Measurements from ENCODE around the gene MACROD1. TPM values are rescaled to one million over a fixed set of nuclear protein-coding genes. Genes with fewer than 3 reads are reported as not detected.

Gene MACROD1
- total and polyA plus RNA-seq, 2 experiments from 2014 or later: 21.2 to 403 TPM

GRCh38 chr11:64176751-64177150 is 10.8 kb upstream of the MACROD1 start:
- WGBS, 2 experiments (ENCODE audit: low coverage in 1 of 2, low lambda C conversion rate in 2 of 2, missing lambda C conversion rate in 2 of 2): 89 to 92% methylated on average over 8 of the region's 8 CpGs
- H2AFZ ChIP-seq: no peak overlapping the region
- no peak overlapping the region for H3K4me3 ChIP-seq
- no peaks in the 10 kb centered on the region for H4K20me1 ChIP-seq (ENCODE audit: insufficient read depth)
- peaks cover 11% of the 10 kb centered on the region for H3K4me1 ChIP-seq (ENCODE audit: insufficient read depth)
- no peak overlapping the region for H3K27ac ChIP-seq
- DNase-seq: no peak
- no peaks in the 10 kb centered on the region for H3K36me3 ChIP-seq (ENCODE audit: low read depth)
- TF ChIP-seq EZH2phosphoT487 (IDR thresholded peaks at IDR 0.05; ENCODE audit: insufficient read depth, low read depth): no peak
- TF ChIP-seq EZH2 (IDR thresholded peaks at IDR 0.05; ENCODE audit: insufficient read depth, poor library complexity, severe bottlenecking): no peak
- no peaks in the 10 kb centered on the region for H3K9me2 ChIP-seq (ENCODE audit: insufficient read depth)
- H3K4me2 ChIP-seq (ENCODE audit: unreplicated experiment): no peak overlapping the region
- H3K9ac ChIP-seq: no peak overlapping the region
- in situ Hi-C loops (cut with MboI): no loop called here
- no peaks in the 10 kb centered on the region for H3K27me3 ChIP-seq (replicated peaks; ENCODE audit: insufficient read depth)
- no peaks in the 10 kb centered on the region for H3K9me3 ChIP-seq (ENCODE audit: low read depth)
- no peaks in the 10 kb centered on the region for H3K79me2 ChIP-seq (ENCODE audit: insufficient read depth)
- peaks cover 4% of the 10 kb centered on the region for H3F3A ChIP-seq (ENCODE audit: insufficient read depth)

DNA sequence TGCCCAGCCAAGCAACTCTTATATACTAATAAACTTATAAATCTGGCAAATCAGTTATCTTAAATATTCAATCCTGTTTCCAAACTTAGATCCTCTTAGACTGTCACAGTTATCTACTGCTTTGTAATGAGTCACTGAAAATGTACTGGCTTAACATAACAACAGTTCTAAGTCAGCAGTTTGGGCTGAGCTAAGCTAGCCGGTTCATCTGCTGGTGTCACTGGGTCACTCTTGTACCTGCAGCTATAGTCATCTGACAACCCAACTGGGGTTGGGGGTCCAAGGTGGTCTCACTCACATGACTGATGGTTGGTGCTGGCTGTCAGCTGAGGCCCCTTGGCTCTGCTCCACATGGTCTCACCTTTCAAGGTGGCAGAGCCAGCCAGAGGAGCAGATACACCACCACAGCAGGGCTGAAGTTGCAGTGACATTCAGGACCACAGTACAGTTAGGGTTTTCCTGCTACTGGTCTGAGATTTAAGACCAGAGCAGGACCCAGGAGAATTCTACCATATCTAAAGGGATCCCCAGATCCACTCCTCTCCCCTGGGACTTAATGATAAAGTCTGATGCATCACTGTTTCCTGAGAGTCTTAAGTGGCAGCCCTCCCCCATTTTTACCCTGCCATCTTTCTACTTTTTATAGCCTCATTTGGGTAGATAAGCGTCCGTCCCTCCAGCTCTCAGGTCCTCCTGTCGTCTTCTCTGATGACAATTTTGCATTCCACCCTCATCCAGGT is 7.9 kb upstream of the MACROD1 start:
- 79 to 84% methylated on average over 4 of the region's 4 CpGs for WGBS, 2 experiments (ENCODE audit: low coverage in 1 of 2, low lambda C conversion rate in 2 of 2, missing lambda C conversion rate in 2 of 2)
- TF ChIP-seq EZH2phosphoT487 (IDR thresholded peaks at IDR 0.05; ENCODE audit: insufficient read depth, low read depth): no peak
- TF ChIP-seq EZH2 (IDR thresholded peaks at IDR 0.05; ENCODE audit: insufficient read depth, poor library complexity, severe bottlenecking): no peak
- Histone ChIP-seq H2AFZ (no peak overlapping the region), H3K27ac (no peak overlapping the region), H3K79me2 (ENCODE audit: insufficient read depth) (no peaks in the 10 kb centered on the region), H3K9ac (no peak overlapping the region), H3K27me3 (replicated peaks; ENCODE audit: insufficient read depth) (no peaks in the 10 kb centered on the region), H3K4me1 (ENCODE audit: insufficient read depth) (no peaks in the 10 kb centered on the region), H3K4me3 (no peak overlapping the region), H3K9me2 (ENCODE audit: insufficient read depth) (no peaks in the 10 kb centered on the region), H3K4me2 (ENCODE audit: unreplicated experiment) (no peak overlapping the region), H3K9me3 (ENCODE audit: low read depth) (no peaks in the 10 kb centered on the region), H3F3A (ENCODE audit: insufficient read depth) (no peaks in the 10 kb centered on the region), H3K36me3 (ENCODE audit: low read depth) (no peaks in the 10 kb centered on the region), H4K20me1 (ENCODE audit: insufficient read depth) (no peaks in the 10 kb centered on the region)
- DNase-seq: peak; percentile 31
- in situ Hi-C loops (cut with MboI): no loop called here

DNA sequence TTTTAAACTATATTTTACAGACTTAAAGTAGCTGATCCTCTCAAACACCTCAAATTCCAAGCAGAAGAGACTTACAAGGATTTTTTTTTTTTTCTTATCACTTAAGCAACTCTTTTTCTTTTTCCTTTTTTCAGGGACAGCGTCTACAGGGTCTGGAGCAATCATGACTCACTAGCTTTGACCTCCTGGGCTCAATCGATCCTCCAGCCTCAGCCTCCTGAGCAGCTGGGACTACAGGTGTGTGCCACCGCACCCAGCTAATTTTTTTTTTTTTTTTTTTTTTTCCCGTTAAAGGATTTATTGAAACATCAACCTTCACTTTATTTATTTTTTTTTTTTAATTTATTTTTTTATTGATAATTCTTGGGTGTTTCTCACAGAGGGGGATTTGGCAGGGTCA is 4.5 kb upstream of the MACROD1 start:
- no peak overlapping the region for H2AFZ ChIP-seq
- WGBS, 2 experiments (ENCODE audit: low coverage in 1 of 2, low lambda C conversion rate in 2 of 2, missing lambda C conversion rate in 2 of 2): 96 to 97% methylated on average over 3 to 4 of the region's 4 CpGs
- in situ Hi-C loops (cut with MboI): no loop called here

GRCh38 chr11:64165481-64165841 is 452 bp downstream of the MACROD1 start:
- Histone ChIP-seq H3K36me3 (ENCODE audit: low read depth) (no peaks in the 10 kb centered on the region), H3F3A (ENCODE audit: insufficient read depth) (no peaks in the 10 kb centered on the region), H3K9me3 (ENCODE audit: low read depth) (no peaks in the 10 kb centered on the region), H3K79me2 (ENCODE audit: insufficient read depth) (no peaks in the 10 kb centered on the region), H2AFZ (peak overlapping the region; percentile 86), H4K20me1 (ENCODE audit: insufficient read depth) (no peaks in the 10 kb centered on the region), H3K9ac (peak overlapping the region; percentile 67), H3K4me3 (peak overlapping the region; percentile 76), H3K9me2 (ENCODE audit: insufficient read depth) (no peaks in the 10 kb centered on the region), H3K27ac (no peak overlapping the region), H3K4me2 (ENCODE audit: unreplicated experiment) (peak overlapping the region; percentile 64), H3K27me3 (replicated peaks; ENCODE audit: insufficient read depth) (no peaks in the 10 kb centered on the region), H3K4me1 (ENCODE audit: insufficient read depth) (peaks cover 3% of the 10 kb centered on the region; the same call in 1 of the 2 replicates)
- WGBS, 2 experiments (ENCODE audit: low coverage in 1 of 2, low lambda C conversion rate in 2 of 2, missing lambda C conversion rate in 2 of 2): 0% methylated on average over 4 to 21 of the region's 32 CpGs
- in situ Hi-C loops (cut with MboI): no loop called here
- TF ChIP-seq EZH2 (IDR thresholded peaks at IDR 0.05; ENCODE audit: insufficient read depth, poor library complexity, severe bottlenecking): no peak
- no peak for TF ChIP-seq EZH2phosphoT487 (IDR thresholded peaks at IDR 0.05; ENCODE audit: insufficient read depth, low read depth)
- DNase-seq: peak; percentile 40

More for the DNA sequence above, 4.5 kb upstream of the MACROD1 start:
- Histone ChIP-seq H3K9me3 (ENCODE audit: low read depth) (no peaks in the 10 kb centered on the region), H4K20me1 (ENCODE audit: insufficient read depth) (no peaks in the 10 kb centered on the region), H3K4me3 (no peak overlapping the region), H3K27ac (no peak overlapping the region), H3K27me3 (replicated peaks; ENCODE audit: insufficient read depth) (no peaks in the 10 kb centered on the region), H3K4me2 (ENCODE audit: unreplicated experiment) (no peak overlapping the region), H3K79me2 (ENCODE audit: insufficient read depth) (no peaks in the 10 kb centered on the region), H3K4me1 (ENCODE audit: insufficient read depth) (no peaks in the 10 kb centered on the region), H3K9ac (no peak overlapping the region), H3K9me2 (ENCODE audit: insufficient read depth) (no peaks in the 10 kb centered on the region), H3K36me3 (ENCODE audit: low read depth) (no peaks in the 10 kb centered on the region), H3F3A (ENCODE audit: insufficient read depth) (no peaks in the 10 kb centered on the region)
- no peak for DNase-seq
- TF ChIP-seq EZH2 (IDR thresholded peaks at IDR 0.05; ENCODE audit: insufficient read depth, poor library complexity, severe bottlenecking) (no peak), EZH2phosphoT487 (IDR thresholded peaks at IDR 0.05; ENCODE audit: insufficient read depth, low read depth) (no peak)

Data from GM23248 (cell line).